ENCODE results near the gene CLBA1.

The CLBA1 gene

DNA sequence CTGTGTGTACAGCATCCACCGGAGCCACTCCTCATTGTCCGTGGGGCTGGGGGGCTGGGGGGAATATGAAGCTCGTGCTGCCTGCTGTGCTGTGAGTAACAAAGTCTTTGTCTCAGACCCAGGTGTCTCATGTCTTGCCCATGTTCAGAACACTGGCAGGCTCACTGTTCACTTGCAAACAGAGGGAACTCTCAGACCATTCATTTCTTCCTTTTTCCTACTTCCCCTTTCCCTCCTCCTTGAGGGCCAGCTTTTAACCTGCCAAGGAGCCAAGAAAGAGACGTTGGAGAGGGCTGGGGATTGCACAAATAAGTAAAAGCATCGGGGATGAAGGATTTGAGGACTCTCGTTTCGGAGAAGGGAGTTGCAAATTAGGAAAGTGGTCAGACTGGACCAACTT is 58.1 kb downstream of the CLBA1 start:
- no peak for DNase-seq (ENCODE audit: low read depth in 2 of 2, low spot score in 1 of 2)
